Left cardiac atrium (tissue), 4 donors: ENCODE data around the gene SLC9A7. TPM values are rescaled to one million over a fixed set of nuclear protein-coding genes. Genes with fewer than 3 reads are reported as not detected.

Experiments
- ATAC-seq, 2 donors: fragments of 200-7000 bp; cut with Tn5 transposase; one replicate each; pipeline ENCODE4 v1.9.1; 2020; ENCODE audit warnings: mild to moderate bottlenecking in 2 of 2, moderate library complexity in 2 of 2
- DNase-seq: peaks from one replicate; pipeline ENCODE4 v3.0.0-alpha.2; 2020
- intact Hi-C, 2 donors: fragments of 100-400 bp; cut with DNase I; formaldehyde crosslinking; loops; one replicate each; pipeline versions ENCODE4 v1.14.1 to v1.15.1; 2022 to 2023
- total RNA-seq, 2 donors: library from RNA; stranded (reverse); fragmentation: NEBNext Ultra II Directional; extraction: Animal tissue kit (Norgen Biotek cat#: 25700); gene quantifications; one replicate each; pipeline ENCODE4 v1.2.1, GENCODE V29; 2021
- donor health status: DM: no; HTN: yes; CAD: no.
- donor health status: DM: no; HTN: yes; CAD: no; lungs with severe emphysema.
- donor health status: DM: yes; HTN: yes; CAD: no.
- donor health status: Dilated cardiomyopathy.

Gene SLC9A7
- total RNA-seq, 2 donors from 2014 or later, result 4.0 to 4.8 TPM

GRCh38 chrX:46587753-46588171 is 171.2 kb downstream of the SLC9A7 start:
- DNase-seq (no peak), ATAC-seq (peak; percentile 51 to 57)
- intact Hi-C loops, result no loop called here

GRCh38 chrX:46587158-46587557 is 171.8 kb downstream of the SLC9A7 start:
- peak in 1 of 2 donors; percentile 49 for ATAC-seq
- no peak for DNase-seq
- intact Hi-C loops, result no loop called here

GRCh38 chrX:46584736-46585135 is 174.2 kb downstream of the SLC9A7 start:
- intact Hi-C loops, result no loop called here
- ATAC-seq (no peak), DNase-seq (no peak)

GRCh38 chrX:46582966-46583365 is 176.0 kb downstream of the SLC9A7 start:
- intact Hi-C loops, result no loop called here
- ATAC-seq (peak in 1 of 2 donors; percentile 71), DNase-seq (no peak)

DNA sequence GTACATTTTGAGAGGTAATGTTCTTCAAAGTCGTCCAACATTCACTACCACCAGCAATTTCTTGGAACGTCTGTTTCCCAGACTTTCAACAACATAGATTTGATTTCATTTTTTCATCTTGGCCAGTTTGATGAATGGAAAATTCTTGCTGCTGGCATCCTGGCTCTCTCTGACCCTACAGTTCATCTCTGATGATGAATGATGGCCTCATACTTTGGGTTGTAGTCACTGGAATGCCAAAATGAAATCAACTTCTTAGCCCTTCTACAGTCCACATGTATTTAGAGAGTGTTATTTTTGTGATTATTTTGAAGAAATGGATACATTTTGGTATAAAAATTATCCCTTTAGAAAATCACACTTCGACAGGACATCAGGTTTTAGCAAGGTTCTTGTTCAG is 176.6 kb downstream of the SLC9A7 start:
- ATAC-seq, result peak in 1 of 2 donors; percentile 76
- intact Hi-C loops, result no loop called here
- DNase-seq, result no peak

- DNase-seq (no peak), ATAC-seq (no peak)
- intact Hi-C loops, result no loop called here
Observed at GRCh38 chrX:46580613-46581012, 178.3 kb downstream of the SLC9A7 start.

DNA sequence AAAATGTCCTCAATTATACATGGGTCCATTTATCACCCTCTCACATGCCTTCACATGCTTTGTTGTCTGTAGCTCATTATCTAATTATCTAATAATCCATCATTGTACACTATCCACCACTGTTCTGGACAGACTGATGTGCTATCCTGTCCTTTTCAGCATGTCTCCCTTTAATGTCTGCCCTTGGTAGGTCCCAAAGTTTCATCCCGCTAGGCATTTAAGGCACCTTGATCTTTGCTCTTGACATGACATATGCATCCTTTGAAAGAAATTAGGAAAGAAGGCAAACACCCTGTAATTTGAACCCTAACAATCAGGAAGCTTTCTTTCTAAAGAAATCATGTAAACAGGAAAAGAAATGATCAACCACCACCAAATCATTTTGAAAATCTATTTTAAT is 179.7 kb downstream of the SLC9A7 start:
- DNase-seq (no peak), ATAC-seq (no peak)
- intact Hi-C loops, result loop anchor here (5.0 to 10.0 kb wide), 2 partner anchors 63 to 66 kb away; no protein-coding TSS in a partner anchor

DNA sequence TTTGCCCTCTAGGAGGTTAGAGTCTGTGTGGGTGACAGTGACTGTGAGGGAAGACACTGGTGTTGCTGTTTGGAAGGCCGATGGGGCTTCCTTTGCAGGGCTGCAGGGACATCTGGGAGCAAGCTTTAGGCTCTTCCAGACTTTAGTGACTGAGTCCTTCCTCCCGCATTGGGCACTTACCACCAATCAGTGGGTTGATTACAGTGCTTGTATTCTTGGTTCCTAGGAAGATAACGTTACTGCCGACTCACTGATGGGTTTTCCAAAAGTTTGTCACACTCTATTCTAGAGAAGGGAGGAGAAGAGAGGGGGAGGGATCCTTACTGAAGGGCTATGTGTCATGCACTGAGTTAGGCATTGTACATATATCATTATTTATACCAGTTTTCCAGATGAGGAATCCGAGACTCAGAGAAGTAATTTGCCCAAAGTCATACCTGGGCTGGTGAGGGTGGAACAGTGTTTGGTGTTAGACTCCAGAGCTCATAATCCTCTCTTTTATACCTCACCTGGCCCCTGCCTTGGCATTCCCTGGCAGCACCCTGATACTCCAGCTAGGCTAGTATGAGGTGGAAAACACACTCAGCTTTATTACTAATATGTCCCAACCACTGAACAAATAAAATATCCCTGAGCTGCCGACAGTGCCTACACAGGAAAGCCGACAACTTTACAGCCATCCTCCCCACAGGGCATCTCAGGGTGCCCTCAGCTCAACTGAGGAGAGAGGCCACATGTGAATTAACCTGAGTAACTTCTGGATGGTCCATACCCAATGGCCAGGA is 181.5 kb downstream of the SLC9A7 start:
- DNase-seq, result no peak
- intact Hi-C loops, result loop anchor here (5.0 to 10.0 kb wide), 2 partner anchors 65 to 67 kb away; no protein-coding TSS in a partner anchor
- ATAC-seq, result peak in 1 of 2 donors; percentile 7

GRCh38 chrX:46576458-46576857 is 182.5 kb downstream of the SLC9A7 start:
- intact Hi-C loops, result loop anchor here (5.0 to 10.0 kb wide), 2 partner anchors 66 to 68 kb away; no protein-coding TSS in a partner anchor
- DNase-seq (peak; percentile 39), ATAC-seq (peak in 1 of 2 donors; percentile 11)

- intact Hi-C loops, result loop anchor here (5.0 to 10.0 kb wide), 2 partner anchors 66 to 69 kb away; no protein-coding TSS in a partner anchor
- ATAC-seq (peak in 1 of 2 donors; percentile 4), DNase-seq (peak; percentile 34)
Observed at GRCh38 chrX:46575991-46576392, 182.9 kb downstream of the SLC9A7 start.

GRCh38 chrX:46575586-46575985 is 183.3 kb downstream of the SLC9A7 start:
- intact Hi-C loops, result loop anchor here (5.0 to 10.0 kb wide), 2 partner anchors 67 to 69 kb away; no protein-coding TSS in a partner anchor
- no peak for DNase-seq
- ATAC-seq, result no peak

GRCh38 chrX:46574774-46575381 is 184.0 kb downstream of the SLC9A7 start:
- DNase-seq, result no peak
- intact Hi-C loops, result loop anchor here (5.0 to 10.0 kb wide), 2 partner anchors 67 to 70 kb away; no protein-coding TSS in a partner anchor
- peak; percentile 10 to 31 for ATAC-seq

GRCh38 chrX:46573892-46574773 is 184.8 kb downstream of the SLC9A7 start:
- intact Hi-C loops, result loop anchor here in 1 of 2 donors (10.0 kb wide), 1 partner anchor 71 kb away; no protein-coding TSS in a partner anchor
- DNase-seq, result peak; percentile 45

GRCh38 chrX:46573331-46573891 is 185.5 kb downstream of the SLC9A7 start, which contains the start of gene CHST7:
CHST7 (plus strand) TSS chrX:46573765; CDS start chrX:46573932, 167 bp downstream.
- intact Hi-C loops, result loop anchor here in 1 of 2 donors (10.0 kb wide), 1 partner anchor 71 kb away; no protein-coding TSS in a partner anchor
- ATAC-seq (peak; percentile 84 to 90), DNase-seq (peak; percentile 79)

More at GRCh38 chrX:46573892-46574773, 184.8 kb downstream of the SLC9A7 start:
- peak; percentile 48 to 54 for ATAC-seq

DNA sequence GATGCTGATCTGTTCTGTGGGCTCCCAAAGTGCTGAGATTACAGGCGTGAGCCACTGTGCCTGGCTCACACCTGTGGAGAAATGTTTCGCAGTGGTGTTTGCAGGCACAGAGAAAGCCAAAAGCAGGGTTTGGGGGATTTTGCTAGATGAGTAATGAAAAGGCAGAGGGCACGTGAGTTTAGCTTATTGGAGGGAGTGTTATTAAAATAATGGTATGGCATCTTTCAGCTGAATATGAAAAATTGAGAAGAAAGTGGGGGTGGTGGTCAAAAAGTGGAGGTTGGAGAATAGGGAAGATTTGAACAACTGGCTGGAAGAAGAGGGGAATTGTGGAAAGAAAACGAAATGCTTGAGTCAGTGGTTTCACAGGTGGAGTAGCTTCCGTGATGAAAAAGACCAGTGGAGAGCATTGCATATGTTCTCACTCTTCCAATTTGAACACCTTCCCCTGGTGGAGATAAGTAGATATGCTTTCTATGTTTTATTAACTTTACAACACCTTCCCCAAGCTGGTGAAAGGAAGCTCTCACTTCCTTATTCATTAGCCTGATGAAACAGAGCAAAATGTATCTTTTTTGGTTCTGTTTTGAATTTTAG is 186.5 kb downstream of the SLC9A7 start:
- intact Hi-C loops, result loop anchor here in 1 of 2 donors (10.0 kb wide), 1 partner anchor 72 kb away; no protein-coding TSS in a partner anchor
- no peak for DNase-seq
- ATAC-seq, result no peak

DNA sequence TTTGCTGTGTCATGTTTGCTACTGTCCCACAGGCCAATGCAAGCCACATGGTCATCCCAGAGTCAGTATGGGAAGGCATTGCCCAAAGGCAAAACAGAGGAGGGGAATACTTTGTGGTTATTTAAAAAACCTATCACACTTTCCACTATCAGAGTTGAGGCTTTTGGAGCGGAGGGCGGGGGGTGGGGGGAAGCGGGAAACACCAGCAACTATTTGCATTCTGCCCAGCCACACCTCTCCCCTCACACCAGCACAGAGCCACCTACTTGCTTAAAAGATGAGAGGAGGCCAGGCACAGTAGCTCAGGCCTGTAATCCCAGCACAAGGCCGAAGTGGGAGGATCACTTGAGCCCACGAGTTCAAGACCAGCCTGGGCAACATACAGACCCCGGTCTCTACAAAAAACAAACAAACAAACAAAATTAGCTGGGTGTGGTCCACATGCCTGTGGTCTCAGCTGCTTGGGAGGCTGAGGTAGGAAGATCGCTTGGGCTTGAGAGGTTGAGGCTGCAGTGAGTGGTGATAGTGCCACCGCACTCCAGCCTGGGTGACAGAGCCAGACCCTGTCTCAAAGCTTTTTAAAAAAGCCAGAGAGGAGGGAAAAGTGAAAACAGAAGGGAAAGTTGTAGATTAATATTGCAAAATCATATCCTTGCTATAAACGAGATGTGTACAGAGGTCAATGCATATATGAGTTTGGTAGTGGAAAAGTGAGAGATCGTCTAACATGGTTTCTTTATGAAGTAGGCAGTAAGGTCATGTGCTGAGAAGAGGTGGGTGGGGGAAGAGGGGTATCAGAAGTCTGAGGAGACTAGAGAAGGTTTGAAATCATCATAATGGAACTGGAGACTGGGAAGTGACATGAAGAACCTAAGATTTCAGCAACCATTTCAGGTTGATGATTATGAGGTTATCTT is 187.2 kb downstream of the SLC9A7 start:
- intact Hi-C loops, result loop anchor here in 1 of 2 donors (10.0 kb wide), 1 partner anchor 73 kb away; no protein-coding TSS in a partner anchor
- no peak for ATAC-seq

GRCh38 chrX:46569621-46570020 is 189.3 kb downstream of the SLC9A7 start:
- ATAC-seq (no peak), DNase-seq (peak; percentile 32)
- intact Hi-C loops, result loop anchor here in 1 of 2 donors (10.0 kb wide), 1 partner anchor 75 kb away; no protein-coding TSS in a partner anchor

More for the DNA sequence above, 187.2 kb downstream of the SLC9A7 start:
- no peak for DNase-seq
